Karpas-422 (cell line): Measurements from ENCODE around the gene SLC25A21. TPM values are rescaled to one million over a fixed set of nuclear protein-coding genes. Genes with fewer than 3 reads are reported as not detected.
A peak's percentile ranks its signal among the peaks of the same experiment; 100 is the strongest.

ENCODE experiments used
- DNase-seq: peaks from one replicate; pipeline ENCODE4 v3.0.0-alpha.2; 2015
- H2AFZ ChIP-seq: fragments of 200-600 bp; sonication (generic); 2 replicates; pipeline ENCODE4 v1.6.1; 2014; ENCODE audit warnings: antibody characterized with exemption, low read length, mixed read lengths
- H3K27ac ChIP-seq: fragments of 200-600 bp; sonication (generic); 2 replicates; pipeline ENCODE4 v1.5.1; 2014; ENCODE audit warnings: mild to moderate bottlenecking, low read length, moderate library complexity
- H3K27me3 ChIP-seq: fragments of 200-600 bp; sonication (generic); 2 replicates; pipeline ENCODE4 v1.6.1; 2014; ENCODE audit warnings: low read length, mixed read lengths
- H3K36me3 ChIP-seq: fragments of 200-600 bp; sonication (generic); 2 replicates; pipeline ENCODE4 v1.6.1; 2014; ENCODE audit warnings: low read length, mixed read lengths; ENCODE audit not compliant: insufficient read depth
- H3K4me1 ChIP-seq: fragments of 200-600 bp; sonication (generic); 2 replicates; pipeline ENCODE4 v1.6.1; 2014; ENCODE audit warnings: mild to moderate bottlenecking, low read length, mixed read lengths
- H3K4me2 ChIP-seq: fragments of 200-600 bp; sonication (generic); 2 replicates; pipeline ENCODE4 v1.6.1; 2014; ENCODE audit warnings: low read length, low read depth, mild to moderate bottlenecking; ENCODE audit not compliant: poor library complexity, severe bottlenecking
- H3K4me3 ChIP-seq: fragments of 200-600 bp; sonication (generic); 2 replicates; pipeline ENCODE4 v1.5.1; 2014; ENCODE audit warnings: mild to moderate bottlenecking, antibody characterized with exemption, low read length, mixed read lengths
- H3K79me2 ChIP-seq: fragments of 200-600 bp; sonication (generic); 2 replicates; pipeline ENCODE4 v1.6.1; 2014; ENCODE audit warnings: mild to moderate bottlenecking, low read length, mixed read lengths
- H3K9ac ChIP-seq: fragments of 200-600 bp; sonication (generic); 2 replicates; pipeline ENCODE4 v1.6.0; 2014; ENCODE audit warnings: low read length
- H3K9me2 ChIP-seq: fragments of 200-600 bp; sonication (generic), shearing (Covaris generic); replicated peaks from 2 replicates; pipeline ENCODE4 v1.6.0; 2014; ENCODE audit warnings: mild to moderate bottlenecking, low read length, moderate library complexity; ENCODE audit not compliant: insufficient read depth
- H3K9me3 ChIP-seq: fragments of 300-700, 200-600 bp; sonication (generic); 2 replicates; pipeline ENCODE4 v1.6.1; 2014; ENCODE audit warnings: low read length, mixed read lengths
- H4K20me1 ChIP-seq: fragments of 200-600 bp; sonication (generic); 2 replicates; pipeline ENCODE4 v1.6.1; 2014; ENCODE audit warnings: mild to moderate bottlenecking, antibody characterized with exemption, low read length, low read depth; ENCODE audit not compliant: insufficient read depth
- total RNA-seq: library from RNA; depleted of rRNA; stranded (reverse); fragments of >200 nt; shearing (Covaris generic); gene quantifications from 2 replicates; pipeline ENCODE4 v1.2.3, GENCODE V29; 2014; ENCODE audit warnings: low replicate concordance

SLC25A21 gene
- total RNA-seq, 1 experiment from 2014 or later: 1.5 TPM

DNA sequence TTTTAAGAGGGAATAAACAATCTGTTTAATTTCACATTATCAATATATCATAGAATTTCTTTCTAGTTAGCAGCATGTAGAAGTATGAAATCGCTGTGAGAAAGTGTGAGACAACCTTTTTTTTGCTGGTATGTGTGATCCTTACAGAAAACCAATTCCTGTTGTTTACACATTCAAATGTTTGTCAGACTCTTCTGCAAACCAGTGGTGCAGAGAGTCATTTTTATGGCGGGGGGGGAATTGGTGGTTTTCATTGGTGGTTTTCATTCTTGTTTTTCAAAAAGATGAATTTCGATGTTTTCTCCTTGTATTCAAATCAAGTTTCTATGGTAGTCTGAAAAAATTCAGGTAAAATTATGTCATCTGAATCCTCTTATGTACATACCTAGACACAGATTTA, 57.8 kb downstream of the SLC25A21 start:
- no peaks in the 10 kb centered on the region for H4K20me1 ChIP-seq
- no peaks in the 10 kb centered on the region for H3K9me3 ChIP-seq
- H2AFZ ChIP-seq: no peak overlapping the region
- no peak overlapping the region for H3K9ac ChIP-seq
- H3K36me3 ChIP-seq: no peaks in the 10 kb centered on the region
- H3K27ac ChIP-seq: no peak overlapping the region
- no peak overlapping the region for H3K4me3 ChIP-seq
- H3K79me2 ChIP-seq: no peaks in the 10 kb centered on the region
- DNase-seq: no peak
- no peak overlapping the region for H3K4me2 ChIP-seq
- H3K4me1 ChIP-seq: 0 out of 2 replicates have a peak, but pooled peaks cover 3% of the 10 kb centered on the region
- no peaks in the 10 kb centered on the region for H3K27me3 ChIP-seq
- H3K9me2 ChIP-seq: no peaks in the 10 kb centered on the region

DNA sequence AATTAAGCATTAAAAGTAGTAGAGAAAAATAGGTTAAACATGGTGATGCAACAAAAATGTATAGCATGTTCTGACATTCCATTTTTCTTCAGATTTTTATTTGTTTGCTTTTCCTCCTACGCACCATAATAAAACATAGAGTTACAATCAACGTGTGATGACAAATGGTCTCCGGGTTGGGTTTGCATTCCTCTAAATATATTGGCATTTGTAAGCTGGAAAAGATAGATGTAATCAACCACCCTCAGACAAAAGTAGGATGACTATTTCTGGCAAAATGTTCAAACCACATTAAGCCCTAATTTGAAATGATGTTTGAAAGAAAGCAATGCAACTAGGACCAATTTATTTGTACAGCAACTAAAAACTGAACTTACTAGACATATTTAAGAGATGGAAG, 58.4 kb downstream of the SLC25A21 start:
- no peaks in the 10 kb centered on the region for H3K27me3 ChIP-seq
- no peaks in the 10 kb centered on the region for H3K79me2 ChIP-seq
- no peaks in the 10 kb centered on the region for H3K36me3 ChIP-seq
- H2AFZ ChIP-seq: no peak overlapping the region
- H4K20me1 ChIP-seq: no peaks in the 10 kb centered on the region
- H3K4me3 ChIP-seq: no peak overlapping the region
- no peak overlapping the region for H3K4me2 ChIP-seq
- H3K9me2 ChIP-seq: no peaks in the 10 kb centered on the region
- H3K9ac ChIP-seq: no peak overlapping the region
- H3K9me3 ChIP-seq: no peaks in the 10 kb centered on the region
- 0 out of 2 replicates have a peak, but pooled peaks cover 3% of the 10 kb centered on the region for H3K4me1 ChIP-seq
- no peak for DNase-seq
- no peak overlapping the region for H3K27ac ChIP-seq

DNA sequence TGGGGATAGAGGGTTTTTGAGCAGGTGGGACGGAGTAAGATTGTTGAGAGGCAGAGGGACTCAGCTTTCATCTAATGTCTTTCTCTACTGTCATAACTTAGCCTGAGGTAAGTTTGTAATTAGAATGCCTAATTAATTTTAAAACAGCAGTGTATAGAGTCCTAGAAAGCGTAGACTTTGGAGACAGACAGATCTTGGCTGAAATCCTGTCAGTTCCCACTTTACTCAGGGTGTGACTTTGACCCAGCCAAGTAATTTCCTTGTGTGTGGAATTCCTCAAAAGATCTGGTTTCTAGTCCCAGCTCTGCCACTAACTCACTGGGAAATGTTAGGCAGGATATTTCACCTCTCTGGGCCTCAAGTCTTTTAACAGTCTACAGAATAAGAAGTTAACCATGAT, 74.3 kb downstream of the SLC25A21 start:
- Histone ChIP-seq H3K9me3 (no peaks in the 10 kb centered on the region), H3K4me1 (no peaks in the 10 kb centered on the region), H3K36me3 (no peaks in the 10 kb centered on the region), H4K20me1 (no peaks in the 10 kb centered on the region), H3K4me2 (no peak overlapping the region), H3K9me2 (no peaks in the 10 kb centered on the region), H3K9ac (no peak overlapping the region), H3K27me3 (no peaks in the 10 kb centered on the region), H3K27ac (no peak overlapping the region), H3K4me3 (no peak overlapping the region), H3K79me2 (no peaks in the 10 kb centered on the region), H2AFZ (no peak overlapping the region)
- DNase-seq: no peak

DNA sequence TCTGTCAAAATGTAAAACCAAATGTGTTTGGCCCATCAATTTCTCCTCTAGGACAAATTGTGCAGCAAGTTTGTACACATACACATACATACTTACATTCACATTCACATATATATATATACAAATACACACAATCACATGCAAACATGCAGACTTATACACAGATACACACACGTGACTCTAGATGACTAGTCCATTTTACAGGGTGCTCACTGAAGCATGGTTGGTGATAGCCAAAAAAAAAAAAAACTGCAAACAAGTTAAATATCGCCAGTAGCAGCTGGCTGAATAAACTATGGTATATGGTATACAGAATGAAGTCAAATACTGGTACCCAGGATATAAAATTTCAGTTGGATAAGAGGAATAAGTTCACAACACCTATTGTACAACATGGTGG, 77.9 kb downstream of the SLC25A21 start:
- no peaks in the 10 kb centered on the region for H3K79me2 ChIP-seq
- H3K4me2 ChIP-seq: no peak overlapping the region
- no peak for DNase-seq
- no peak overlapping the region for H3K9ac ChIP-seq
- H3K4me1 ChIP-seq: peaks cover 6% of the 10 kb centered on the region
- no peak overlapping the region for H3K27ac ChIP-seq
- no peak overlapping the region for H3K4me3 ChIP-seq
- no peaks in the 10 kb centered on the region for H3K9me2 ChIP-seq
- no peaks in the 10 kb centered on the region for H3K36me3 ChIP-seq
- no peaks in the 10 kb centered on the region for H4K20me1 ChIP-seq
- no peaks in the 10 kb centered on the region for H3K27me3 ChIP-seq
- H3K9me3 ChIP-seq: no peaks in the 10 kb centered on the region
- H2AFZ ChIP-seq: no peak overlapping the region

DNA sequence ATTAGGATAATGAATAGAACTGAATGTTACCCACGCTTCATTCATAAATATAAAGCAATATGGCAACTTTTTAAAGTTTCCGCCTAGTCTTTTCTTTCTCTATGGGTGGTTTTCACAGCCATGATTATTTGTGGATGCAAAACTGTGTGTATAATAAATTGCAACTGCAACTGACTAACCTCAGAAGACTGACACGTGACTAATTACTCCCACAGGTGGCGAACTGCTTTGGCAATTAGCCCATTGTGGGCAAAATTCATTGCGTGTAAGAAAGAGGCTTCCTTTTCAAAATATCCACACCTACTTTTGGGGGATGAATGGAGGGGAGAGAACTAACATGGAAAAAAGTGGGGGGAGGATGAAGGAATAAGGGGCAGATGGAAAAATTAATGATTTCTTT, 79.0 kb downstream of the SLC25A21 start:
- DNase-seq: no peak
- no peaks in the 10 kb centered on the region for H3K79me2 ChIP-seq
- no peak overlapping the region for H3K9ac ChIP-seq
- H3K4me1 ChIP-seq: peaks cover 14% of the 10 kb centered on the region
- H3K4me3 ChIP-seq: no peak overlapping the region
- no peaks in the 10 kb centered on the region for H4K20me1 ChIP-seq
- no peak overlapping the region for H2AFZ ChIP-seq
- H3K9me2 ChIP-seq: no peaks in the 10 kb centered on the region
- H3K9me3 ChIP-seq: no peaks in the 10 kb centered on the region
- no peak overlapping the region for H3K27ac ChIP-seq
- H3K36me3 ChIP-seq: no peaks in the 10 kb centered on the region
- no peaks in the 10 kb centered on the region for H3K27me3 ChIP-seq
- no peak overlapping the region for H3K4me2 ChIP-seq

DNA sequence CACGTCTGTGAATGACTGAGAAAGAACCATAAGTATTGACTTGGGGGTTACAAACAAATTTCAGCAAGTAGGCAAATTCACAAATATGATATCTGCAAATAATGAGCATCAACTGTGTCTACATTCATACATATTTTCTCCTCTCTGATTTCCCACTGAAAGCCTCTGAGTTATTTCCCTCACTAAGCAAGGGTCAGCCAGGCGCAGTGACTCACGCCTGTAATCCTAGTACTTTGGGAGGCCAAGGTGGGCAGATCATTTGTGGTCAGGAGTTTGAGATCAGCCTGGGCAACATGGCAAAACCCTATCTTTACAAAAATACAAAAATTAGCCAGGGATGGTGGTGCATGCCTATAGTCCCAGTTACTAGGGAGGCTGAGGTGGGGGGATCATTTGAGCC, 80.8 kb downstream of the SLC25A21 start:
- Histone ChIP-seq H3K4me3 (no peak overlapping the region), H3K4me1 (peaks cover 14% of the 10 kb centered on the region), H3K9me3 (no peaks in the 10 kb centered on the region), H2AFZ (peak overlapping the region; percentile 7; the same call in 1 of the 2 replicates), H3K27me3 (no peaks in the 10 kb centered on the region), H3K27ac (no peak overlapping the region), H3K9me2 (no peaks in the 10 kb centered on the region), H3K79me2 (no peaks in the 10 kb centered on the region), H3K4me2 (no peak overlapping the region), H3K36me3 (no peaks in the 10 kb centered on the region), H4K20me1 (no peaks in the 10 kb centered on the region), H3K9ac (no peak overlapping the region)
- no peak for DNase-seq

DNA sequence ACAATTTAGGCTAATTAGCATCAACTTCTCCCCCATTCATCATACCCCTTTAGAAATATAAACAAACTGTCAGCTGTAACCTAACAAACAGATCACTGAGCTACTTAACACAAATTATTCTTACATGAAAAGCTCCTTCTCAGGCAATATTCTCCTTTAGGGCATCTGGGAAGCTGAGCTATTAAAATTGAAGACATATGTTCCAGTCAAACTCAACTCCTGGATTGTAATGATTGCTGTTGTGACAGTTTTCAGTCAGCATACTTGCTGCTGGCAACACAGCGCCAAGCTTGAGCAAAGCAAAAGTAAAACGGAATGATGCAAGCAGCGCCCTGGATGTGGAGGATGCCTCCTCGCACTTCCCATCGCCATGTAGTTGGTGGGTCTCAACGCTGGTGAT, 82.4 kb downstream of the SLC25A21 start:
- no peak for DNase-seq
- Histone ChIP-seq H3K4me3 (no peak overlapping the region), H3K4me2 (peak overlapping the region; percentile 9), H2AFZ (peak overlapping the region; percentile 29; the same call in 1 of the 2 replicates), H3K9me2 (no peaks in the 10 kb centered on the region), H3K9ac (no peak overlapping the region), H3K27ac (no peak overlapping the region), H3K4me1 (peaks cover 14% of the 10 kb centered on the region), H3K9me3 (no peaks in the 10 kb centered on the region), H4K20me1 (no peaks in the 10 kb centered on the region), H3K36me3 (no peaks in the 10 kb centered on the region), H3K79me2 (no peaks in the 10 kb centered on the region), H3K27me3 (no peaks in the 10 kb centered on the region)

DNA sequence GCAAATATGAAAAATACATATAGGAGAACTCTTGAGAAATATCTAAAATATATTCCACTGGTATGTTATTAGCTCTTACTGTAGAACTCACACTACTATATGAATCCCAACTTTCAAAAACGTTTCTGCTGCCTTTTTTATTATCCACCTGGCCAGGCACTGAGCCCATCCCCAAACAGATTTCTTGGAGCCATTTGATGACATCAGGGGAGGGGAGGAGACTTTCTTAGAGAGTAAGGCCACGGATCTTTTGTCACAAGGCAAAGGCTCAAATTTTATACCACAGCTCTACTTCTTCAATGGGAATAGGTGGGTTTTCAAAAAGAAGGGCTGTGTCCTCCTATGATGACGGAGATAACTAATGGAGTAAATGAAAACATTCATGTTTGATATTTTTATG, 83.0 kb downstream of the SLC25A21 start:
- Histone ChIP-seq H3K9me2 (no peaks in the 10 kb centered on the region), H3K27ac (no peak overlapping the region), H3K36me3 (no peaks in the 10 kb centered on the region), H3K9me3 (no peaks in the 10 kb centered on the region), H3K4me1 (peaks cover 14% of the 10 kb centered on the region), H3K9ac (no peak overlapping the region), H2AFZ (peak overlapping the region; percentile 51), H4K20me1 (no peaks in the 10 kb centered on the region), H3K4me3 (no peak overlapping the region), H3K27me3 (no peaks in the 10 kb centered on the region), H3K79me2 (no peaks in the 10 kb centered on the region), H3K4me2 (peak overlapping the region; percentile 9)
- no peak for DNase-seq
